VCaP (cell line): ENCODE data around the gene EOGT.

Experiments used
- H3K27ac ChIP-seq: fragments of 450-650 bp; 2 replicates; pipeline ENCODE4 v1.5.1; 2017
- CTCF ChIP-seq: fragments of 450-650 bp; conservative IDR thresholded peaks from 2 replicates; pipeline ENCODE4 v1.5.1; 2017; ENCODE audit warnings: mild to moderate bottlenecking, moderate library complexity

The EOGT gene

GRCh38 chr3:69013253-69014021 lies at the start of gene EOGT:
EOGT (minus strand) TSS chr3:69013684; CDS start chr3:69009846, 3,838 bp downstream.
- peak within 1 kb of the TSS; percentile 93 for H3K27ac ChIP-seq
- peak; percentile 78 for TF ChIP-seq CTCF

DNA sequence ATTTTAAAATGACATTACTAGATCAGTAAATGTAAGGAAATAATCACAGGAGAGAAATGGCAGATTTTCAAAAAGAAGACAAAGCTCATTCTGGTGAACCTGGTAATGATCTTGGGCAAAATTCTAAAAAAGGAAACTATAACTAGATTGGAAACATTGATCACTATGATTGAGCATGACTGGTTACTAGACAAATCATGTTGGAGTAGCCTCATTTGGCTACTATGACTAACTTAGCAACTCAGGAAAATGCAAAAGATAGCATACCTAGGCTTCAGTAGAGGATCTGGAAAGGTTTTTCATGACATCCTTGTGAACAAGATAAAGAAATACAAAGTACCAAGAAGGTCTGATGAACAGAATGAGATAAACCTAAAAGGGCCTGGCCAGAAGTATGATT lies 46.2 kb upstream of the EOGT start:
- no peak overlapping the region for H3K27ac ChIP-seq
- TF ChIP-seq CTCF, result no peak

DNA sequence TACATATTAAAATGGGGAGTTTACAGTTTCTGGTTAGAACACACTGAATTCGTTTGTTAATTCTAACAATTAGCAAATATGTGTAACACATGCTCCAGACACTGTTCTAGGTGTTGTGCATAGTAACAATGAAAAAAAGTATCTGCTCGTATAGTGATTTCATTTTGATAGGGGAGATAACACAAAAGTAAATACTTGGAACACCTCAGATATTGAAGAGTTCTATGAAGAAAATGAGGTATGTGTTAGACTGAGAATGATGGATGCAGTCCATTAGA lies 45.4 kb upstream of the EOGT start:
- no peak overlapping the region for H3K27ac ChIP-seq
- TF ChIP-seq CTCF, result no peak

DNA sequence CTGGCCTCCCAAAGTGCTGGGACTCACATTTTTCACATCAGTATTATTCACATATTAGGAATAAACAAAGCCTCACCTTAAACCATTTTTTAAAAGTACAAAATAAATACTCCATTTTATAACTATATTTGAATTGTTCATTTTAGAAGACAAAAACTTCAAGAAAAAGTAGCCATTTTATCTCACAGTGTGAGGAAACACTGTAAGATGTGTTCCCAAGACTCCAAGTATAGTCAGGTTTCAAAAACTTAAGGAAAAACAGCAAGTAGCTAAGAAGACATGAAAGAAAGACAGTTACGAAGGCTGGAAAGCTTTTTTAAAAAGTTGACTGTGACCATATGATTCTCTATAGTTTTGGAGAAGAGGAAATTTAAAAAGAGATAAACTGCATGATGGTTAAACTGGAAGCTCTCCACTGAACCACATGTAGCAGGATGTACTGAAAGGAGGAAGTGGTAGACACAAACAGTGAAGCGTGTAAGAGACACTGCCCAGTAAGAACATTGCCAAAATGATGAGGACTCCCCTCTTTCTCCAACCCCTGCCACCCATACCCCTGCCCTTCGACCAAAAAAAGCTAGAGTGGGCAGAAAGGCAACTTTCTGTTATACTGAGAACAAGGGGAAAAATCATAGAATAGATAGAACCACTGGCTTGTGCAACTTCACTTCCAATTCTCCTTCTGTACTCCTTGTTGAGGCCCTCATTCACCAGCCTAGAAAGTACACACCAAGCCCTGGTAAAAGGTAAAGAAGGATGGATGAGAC lies 44.9 kb upstream of the EOGT start:
- no peak overlapping the region for H3K27ac ChIP-seq

DNA sequence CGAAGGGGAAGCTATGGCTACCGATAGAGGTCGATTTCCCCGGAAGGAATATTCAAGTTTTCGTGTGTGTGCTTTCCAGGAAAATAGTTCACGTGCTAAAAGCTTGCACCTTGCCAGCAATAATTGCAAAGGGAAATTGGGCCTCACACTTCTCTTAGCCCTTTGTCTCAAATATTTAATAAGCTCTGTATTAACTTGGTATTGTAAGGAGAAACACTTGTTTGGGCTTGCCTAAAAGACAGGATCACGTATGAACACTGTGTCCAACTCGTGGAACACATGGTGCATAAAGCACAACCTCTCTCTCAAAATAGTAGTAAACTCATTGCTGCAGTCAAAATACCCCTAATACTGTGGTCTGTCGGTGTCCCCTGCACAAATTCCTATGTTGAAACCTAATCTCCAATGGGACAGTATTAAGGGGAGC lies 39.0 kb upstream of the EOGT start:
- no peak for TF ChIP-seq CTCF
- H3K27ac ChIP-seq, result peak overlapping the region; percentile 80

More for the DNA sequence above, 44.9 kb upstream of the EOGT start:
- TF ChIP-seq CTCF, result no peak

DNA sequence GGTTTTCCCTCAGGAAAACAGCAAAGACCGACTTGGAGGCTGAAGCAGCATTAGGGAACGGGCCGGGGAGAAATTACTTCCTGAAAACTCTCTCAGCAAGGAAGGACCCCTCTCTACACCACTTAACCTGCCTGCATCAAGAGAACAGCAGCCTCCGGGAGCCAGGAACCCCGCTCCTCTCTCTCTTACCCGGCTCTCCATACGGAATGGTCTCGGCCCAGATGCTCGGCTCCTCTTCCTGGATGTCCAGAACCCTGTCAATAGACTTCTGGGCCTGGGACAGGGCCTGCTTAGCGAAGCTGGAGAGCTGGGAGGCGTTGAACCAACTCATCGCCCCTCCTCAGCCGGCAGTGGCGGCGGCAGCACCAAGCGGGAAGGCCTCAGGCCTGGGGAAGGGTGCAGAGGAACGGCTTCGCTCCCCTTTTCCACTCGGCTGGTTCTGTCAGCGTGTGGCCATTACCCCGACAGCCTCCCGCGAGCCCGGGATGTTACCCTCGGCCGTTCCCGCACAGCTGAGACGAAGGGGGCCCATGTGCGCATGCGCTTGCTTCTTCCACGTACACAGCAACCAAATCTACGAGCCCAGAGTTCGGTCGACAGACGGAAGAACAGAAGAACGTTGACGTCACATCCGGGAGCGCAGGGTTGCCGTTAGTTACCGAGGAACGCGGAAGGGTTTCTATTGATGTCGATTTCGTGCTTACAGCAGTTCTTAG lies 38.4 kb upstream of the EOGT start, which contains the start of gene TMF1:
Gene TMF1, minus strand, starts transcription at position 578 of the 716 bp plus-strand sequence. Its CDS starts 247 bp downstream, at position 331.
- TF ChIP-seq CTCF, result no peak
- peak within 1 kb of the TSS; percentile 80 for H3K27ac ChIP-seq

- TF ChIP-seq CTCF, result no peak
- no peak overlapping the region for H3K27ac ChIP-seq
Observed at GRCh38 chr3:69048990-69049389, 35.5 kb upstream of the EOGT start.
